Neutrophil (primary cell): ENCODE results near the gene KCNE1.
A peak's percentile ranks its signal among the peaks of the same experiment; 100 is the strongest.

Experiments
- H3K27ac ChIP-seq: fragments of 200-600 bp; sonication (generic); 2 replicates; pipeline ENCODE4 v1.5.1; 2016; ENCODE audit warnings: mild to moderate bottlenecking, moderate library complexity
- H3K27me3 ChIP-seq: fragments of 200-600 bp; sonication (generic); 2 replicates; pipeline ENCODE4 v1.6.0; 2016; ENCODE audit warnings: mild to moderate bottlenecking
- H3K36me3 ChIP-seq: fragments of 200-600 bp; sonication (generic); 2 replicates; pipeline ENCODE4 v1.5.1; 2017
- H3K4me1 ChIP-seq, 2 experiments: fragments of 200-600 bp in 1 of 2; sonication (generic) in 1 of 2; 1 replicate in 1 of 2; 2 replicates in 1 of 2; pipeline versions ENCODE4 v1.5.1 to v1.6.1; 2013 to 2016; ENCODE audit warnings: low read depth in 1 of 2, low read length in 1 of 2, mild to moderate bottlenecking in 1 of 2, moderate library complexity in 1 of 2; ENCODE audit not compliant: control insufficient read depth in 1 of 2, insufficient read depth in 1 of 2
- H3K4me3 ChIP-seq, 2 experiments: fragments of 200-600 bp in 1 of 2; sonication (generic) in 1 of 2; 1 replicate in 1 of 2; 2 replicates in 1 of 2; pipeline ENCODE4 v1.5.1; 2013 to 2016; ENCODE audit warnings: low read depth in 1 of 2, low read length in 1 of 2, mild to moderate bottlenecking in 1 of 2, moderate library complexity in 1 of 2
- H3K9me3 ChIP-seq: fragments of 200-600 bp; sonication (generic); 2 replicates; pipeline ENCODE4 v1.5.1; 2016
- TF ChIP-seq, protein P1 (sequence below): fragments of 200-600 bp; sonication (generic); IDR thresholded peaks from 2 replicates; pipeline ENCODE4 v1.5.1; 2016; ENCODE audit warnings: antibody characterized with exemption

Gene KCNE1

DNA sequence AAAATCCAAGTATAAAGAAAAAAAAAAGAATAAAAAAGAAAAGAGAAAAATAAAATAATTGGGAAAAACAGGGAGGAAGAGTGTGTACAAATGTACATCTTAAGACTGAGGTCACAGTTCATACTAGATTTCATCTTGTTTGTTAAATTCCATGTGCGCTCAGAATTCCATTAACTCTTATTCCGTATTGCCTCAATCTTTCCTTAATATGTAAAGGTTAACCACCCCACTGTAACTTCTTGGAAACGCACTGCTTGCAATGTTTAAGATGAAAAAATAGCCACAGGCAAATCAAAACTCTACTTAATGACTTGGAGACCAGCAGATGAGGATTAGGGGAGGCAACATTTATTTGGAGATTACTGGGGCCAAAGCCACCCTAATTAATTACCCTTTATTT, 23.9 kb upstream of the KCNE1 start:
- H3K36me3 ChIP-seq: peaks cover 14% of the 10 kb centered on the region
- no peaks in the 10 kb centered on the region for H3K9me3 ChIP-seq
- TF ChIP-seq, protein P1, sequence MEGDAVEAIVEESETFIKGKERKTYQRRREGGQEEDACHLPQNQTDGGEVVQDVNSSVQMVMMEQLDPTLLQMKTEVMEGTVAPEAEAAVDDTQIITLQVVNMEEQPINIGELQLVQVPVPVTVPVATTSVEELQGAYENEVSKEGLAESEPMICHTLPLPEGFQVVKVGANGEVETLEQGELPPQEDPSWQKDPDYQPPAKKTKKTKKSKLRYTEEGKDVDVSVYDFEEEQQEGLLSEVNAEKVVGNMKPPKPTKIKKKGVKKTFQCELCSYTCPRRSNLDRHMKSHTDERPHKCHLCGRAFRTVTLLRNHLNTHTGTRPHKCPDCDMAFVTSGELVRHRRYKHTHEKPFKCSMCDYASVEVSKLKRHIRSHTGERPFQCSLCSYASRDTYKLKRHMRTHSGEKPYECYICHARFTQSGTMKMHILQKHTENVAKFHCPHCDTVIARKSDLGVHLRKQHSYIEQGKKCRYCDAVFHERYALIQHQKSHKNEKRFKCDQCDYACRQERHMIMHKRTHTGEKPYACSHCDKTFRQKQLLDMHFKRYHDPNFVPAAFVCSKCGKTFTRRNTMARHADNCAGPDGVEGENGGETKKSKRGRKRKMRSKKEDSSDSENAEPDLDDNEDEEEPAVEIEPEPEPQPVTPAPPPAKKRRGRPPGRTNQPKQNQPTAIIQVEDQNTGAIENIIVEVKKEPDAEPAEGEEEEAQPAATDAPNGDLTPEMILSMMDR: no peak
- no peaks in the 10 kb centered on the region for H3K27me3 ChIP-seq
- H3K27ac ChIP-seq: no peak overlapping the region
- peaks cover 32 to 35% of the 10 kb centered on the region in 2 experiments for H3K4me1 ChIP-seq
- H3K4me3 ChIP-seq: no peak overlapping the region

DNA sequence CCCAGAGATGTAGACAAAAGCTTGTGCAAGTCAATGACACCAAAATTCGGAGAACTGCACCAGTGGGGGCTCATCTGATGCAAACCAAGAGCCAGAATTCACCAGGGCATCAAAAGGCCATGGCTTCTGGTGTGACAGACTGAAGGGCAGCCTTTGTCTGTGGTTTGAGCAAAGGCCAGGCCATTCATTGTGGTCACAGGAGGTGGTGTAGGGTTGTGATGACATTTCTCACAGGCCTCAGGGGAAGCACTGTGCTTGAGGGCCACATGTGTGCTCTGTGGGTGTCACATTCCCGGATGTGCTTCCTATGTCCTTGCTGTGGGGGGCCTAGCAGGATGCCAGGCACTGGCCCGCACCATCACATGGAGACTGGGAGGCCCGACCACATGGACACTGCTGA, 22.5 kb upstream of the KCNE1 start:
- H3K27me3 ChIP-seq: no peaks in the 10 kb centered on the region
- H3K27ac ChIP-seq: peak overlapping the region; percentile 65
- TF ChIP-seq, protein P1: no peak
- no peaks in the 10 kb centered on the region for H3K9me3 ChIP-seq
- peaks cover 20% of the 10 kb centered on the region for H3K36me3 ChIP-seq
- H3K4me1 ChIP-seq: peaks cover 32 to 35% of the 10 kb centered on the region in 2 experiments
- no peak overlapping the region for H3K4me3 ChIP-seq

GRCh38 chr21:34533938-34534337, 21.9 kb upstream of the KCNE1 start:
- no peak overlapping the region for H3K4me3 ChIP-seq
- TF ChIP-seq, protein P1: no peak
- H3K9me3 ChIP-seq: no peaks in the 10 kb centered on the region
- H3K4me1 ChIP-seq: peaks cover 32 to 35% of the 10 kb centered on the region in 2 experiments
- peaks cover 20% of the 10 kb centered on the region for H3K36me3 ChIP-seq
- H3K27me3 ChIP-seq: no peaks in the 10 kb centered on the region
- peak overlapping the region; percentile 65 for H3K27ac ChIP-seq

DNA sequence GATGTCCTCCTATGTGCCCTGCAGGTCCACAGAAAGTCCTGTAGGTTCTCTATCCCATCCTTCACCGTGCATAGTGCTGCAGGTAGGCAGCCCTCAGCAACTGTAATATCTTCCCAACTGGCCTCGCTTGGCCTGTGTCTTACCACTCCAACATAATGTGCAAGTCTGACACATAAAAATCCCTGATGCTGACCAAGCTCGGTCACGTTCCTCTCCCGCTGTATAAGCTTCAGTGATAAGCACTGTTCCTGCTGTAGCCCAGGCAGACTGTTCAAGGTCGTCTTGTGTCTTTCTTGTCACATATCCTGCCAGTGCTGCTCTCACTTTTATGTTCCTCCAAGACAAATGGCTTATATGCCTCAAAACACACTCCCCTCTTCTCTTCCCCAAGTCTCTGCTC, 19.4 kb upstream of the KCNE1 start:
- no peaks in the 10 kb centered on the region for H3K27me3 ChIP-seq
- no peaks in the 10 kb centered on the region for H3K9me3 ChIP-seq
- no peak overlapping the region for H3K4me3 ChIP-seq
- H3K36me3 ChIP-seq: peaks cover 19% of the 10 kb centered on the region
- TF ChIP-seq, protein P1: no peak
- peaks cover 31 to 32% of the 10 kb centered on the region in 2 experiments for H3K4me1 ChIP-seq
- no peak overlapping the region for H3K27ac ChIP-seq

GRCh38 chr21:34530261-34530660, 18.3 kb upstream of the KCNE1 start:
- Histone ChIP-seq H3K4me1 (peaks cover 29 to 35% of the 10 kb centered on the region in 2 experiments), H3K27me3 (no peaks in the 10 kb centered on the region), H3K36me3 (peaks cover 17% of the 10 kb centered on the region), H3K4me3 (no peak overlapping the region), H3K9me3 (no peaks in the 10 kb centered on the region), H3K27ac (no peak overlapping the region)
- TF ChIP-seq, protein P1: no peak

- TF ChIP-seq, protein P1: no peak
- Histone ChIP-seq H3K27me3 (no peaks in the 10 kb centered on the region), H3K4me1 (peaks cover 18 to 22% of the 10 kb centered on the region in 2 experiments), H3K36me3 (peaks cover 17% of the 10 kb centered on the region), H3K27ac (no peak overlapping the region), H3K4me3 (no peak overlapping the region), H3K9me3 (no peaks in the 10 kb centered on the region)
These were observed 16.1 kb upstream of the KCNE1 start for GRCh38 chr21:34528131-34528561.
